Measurements from ENCODE around the gene SOX5. TPM values are rescaled to one million over a fixed set of nuclear protein-coding genes. Genes with fewer than 3 reads are reported as not detected.
A peak's percentile ranks its signal among the peaks of the same experiment; 100 is the strongest.

The SOX5 gene
- total and polyA plus RNA-seq, 11 donors = 0.49 to 4.9 (median 2.5) TPM

DNA sequence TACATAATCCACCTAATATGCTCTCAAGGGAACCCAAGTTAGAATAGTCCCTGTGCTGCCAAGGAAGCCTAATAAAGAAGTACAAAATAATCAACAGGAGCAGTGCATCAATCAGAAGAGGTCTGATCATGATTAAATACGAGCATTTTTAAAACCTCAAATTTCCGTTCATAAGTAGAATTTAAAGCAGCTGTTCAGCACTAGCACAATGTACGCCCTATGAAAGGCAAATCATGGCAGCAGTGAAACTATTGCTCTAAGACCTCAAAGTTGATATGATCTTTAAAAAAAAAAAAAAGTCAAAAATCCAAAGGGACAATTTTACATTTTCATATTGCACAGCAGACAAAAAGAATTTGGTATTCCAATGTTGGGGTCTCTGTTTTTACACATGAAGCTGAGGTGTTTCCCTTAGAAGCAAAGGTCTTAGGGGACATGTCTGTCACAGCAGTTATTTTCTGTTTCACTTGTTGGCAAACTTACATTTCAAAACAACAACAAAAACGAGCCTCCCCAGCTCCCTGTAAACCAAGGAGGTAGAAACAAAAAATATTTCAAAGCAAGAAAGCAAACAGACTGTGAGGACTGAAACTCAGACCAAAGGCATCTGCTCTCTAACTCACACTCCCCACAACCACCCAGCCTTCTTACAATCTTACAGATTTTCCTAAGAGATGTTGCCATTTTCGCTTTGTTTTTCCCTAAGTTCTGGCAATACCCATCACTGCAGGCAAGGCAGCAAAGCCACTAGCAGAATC, 28.2 kb downstream of the SOX5 start:
- H3K36me3 ChIP-seq = no peaks in the 10 kb centered on the region
- H3K9me3 ChIP-seq = no peaks in the 10 kb centered on the region
- WGBS, 4 donors = 65 to 74% (median 71%) methylated on average over 5 of the region's 5 CpGs
- DNase-seq = no peak
- TF ChIP-seq, protein P1, sequence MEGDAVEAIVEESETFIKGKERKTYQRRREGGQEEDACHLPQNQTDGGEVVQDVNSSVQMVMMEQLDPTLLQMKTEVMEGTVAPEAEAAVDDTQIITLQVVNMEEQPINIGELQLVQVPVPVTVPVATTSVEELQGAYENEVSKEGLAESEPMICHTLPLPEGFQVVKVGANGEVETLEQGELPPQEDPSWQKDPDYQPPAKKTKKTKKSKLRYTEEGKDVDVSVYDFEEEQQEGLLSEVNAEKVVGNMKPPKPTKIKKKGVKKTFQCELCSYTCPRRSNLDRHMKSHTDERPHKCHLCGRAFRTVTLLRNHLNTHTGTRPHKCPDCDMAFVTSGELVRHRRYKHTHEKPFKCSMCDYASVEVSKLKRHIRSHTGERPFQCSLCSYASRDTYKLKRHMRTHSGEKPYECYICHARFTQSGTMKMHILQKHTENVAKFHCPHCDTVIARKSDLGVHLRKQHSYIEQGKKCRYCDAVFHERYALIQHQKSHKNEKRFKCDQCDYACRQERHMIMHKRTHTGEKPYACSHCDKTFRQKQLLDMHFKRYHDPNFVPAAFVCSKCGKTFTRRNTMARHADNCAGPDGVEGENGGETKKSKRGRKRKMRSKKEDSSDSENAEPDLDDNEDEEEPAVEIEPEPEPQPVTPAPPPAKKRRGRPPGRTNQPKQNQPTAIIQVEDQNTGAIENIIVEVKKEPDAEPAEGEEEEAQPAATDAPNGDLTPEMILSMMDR (IDR thresholded peaks at IDR 0.05) = no peak
- no peak for TF ChIP-seq POLR2A (IDR thresholded peaks at IDR 0.05)
- no peaks in the 10 kb centered on the region for H3K27me3 ChIP-seq
- intact Hi-C loops (cut with DNase I) = no loop called here
- H3K4me3 ChIP-seq = peak overlapping the region in 9 of 12 donors; percentile 4 to 50 (median 24)
- peak overlapping the region in 4 of 12 donors; percentile 11 to 58 (median 33) for H3K27ac ChIP-seq
- no peaks in the 10 kb centered on the region for H3K4me1 ChIP-seq
- no peak for ATAC-seq

DNA sequence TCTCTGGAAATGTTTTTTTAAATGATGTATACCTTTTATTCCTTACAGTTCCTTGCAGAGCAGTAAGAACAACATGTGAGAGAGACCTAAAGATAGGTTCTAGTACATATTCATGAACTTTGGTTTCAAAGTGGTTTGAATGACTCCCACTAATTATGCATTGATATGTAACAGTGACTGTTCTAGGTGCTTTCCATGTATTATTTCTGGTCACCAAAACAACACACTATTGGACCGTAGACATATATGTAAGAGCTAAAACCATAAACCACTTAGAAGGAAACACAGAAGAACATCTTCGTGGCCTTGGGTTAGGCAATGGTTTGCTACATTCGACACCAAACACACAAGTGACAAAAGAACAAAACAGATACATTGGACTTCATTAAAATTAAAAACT, 37.9 kb downstream of the SOX5 start:
- no peak for ATAC-seq
- WGBS, 4 donors = 88 to 96% (median 93%) methylated on average over 3 of the region's 3 CpGs
- intact Hi-C loops (cut with DNase I) = no loop called here
- H3K4me1 ChIP-seq = no peaks in the 10 kb centered on the region
- TF ChIP-seq, protein P1 (IDR thresholded peaks at IDR 0.05) = no peak
- TF ChIP-seq POLR2A (IDR thresholded peaks at IDR 0.05) = no peak
- no peaks in the 10 kb centered on the region for H3K36me3 ChIP-seq
- no peak for DNase-seq
- H3K27ac ChIP-seq = no peak overlapping the region
- no peaks in the 10 kb centered on the region for H3K27me3 ChIP-seq
- H3K9me3 ChIP-seq = peaks cover 0 to 7% (median 0%) of the 10 kb centered on the region in 12 donors
- no peak overlapping the region for H3K4me3 ChIP-seq

DNA sequence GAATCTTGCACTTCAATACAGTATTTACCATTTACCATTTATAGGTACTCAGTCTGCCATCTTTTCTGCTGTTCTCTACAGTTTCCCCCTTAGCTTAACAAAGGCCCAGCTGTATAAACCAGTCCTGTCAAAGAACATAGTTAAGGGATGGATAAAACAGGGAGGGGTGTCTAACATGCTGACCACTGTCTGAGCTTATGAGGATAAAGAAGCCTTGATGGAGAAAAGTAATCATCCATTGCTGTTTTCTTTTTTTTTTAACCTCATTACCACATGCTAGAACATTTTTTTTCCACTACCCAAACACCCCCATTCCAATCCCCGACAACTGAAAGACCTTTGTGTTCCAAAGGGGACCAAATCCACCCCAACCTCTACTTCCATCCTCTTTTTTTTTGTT, 39.9 kb downstream of the SOX5 start:
- H3K9me3 ChIP-seq = peaks cover 0 to 7% (median 0%) of the 10 kb centered on the region in 12 donors
- WGBS, 4 donors = 83 to 95% (median 90%) methylated on average over 1 of the region's 1 CpG
- no peak overlapping the region for H3K27ac ChIP-seq
- no peaks in the 10 kb centered on the region for H3K4me1 ChIP-seq
- H3K36me3 ChIP-seq = no peaks in the 10 kb centered on the region
- intact Hi-C loops (cut with DNase I) = no loop called here
- TF ChIP-seq, protein P1 (IDR thresholded peaks at IDR 0.05) = no peak
- no peak for TF ChIP-seq POLR2A (IDR thresholded peaks at IDR 0.05)
- DNase-seq (no peak), ATAC-seq (no peak)
- no peaks in the 10 kb centered on the region for H3K27me3 ChIP-seq
- no peak overlapping the region for H3K4me3 ChIP-seq

DNA sequence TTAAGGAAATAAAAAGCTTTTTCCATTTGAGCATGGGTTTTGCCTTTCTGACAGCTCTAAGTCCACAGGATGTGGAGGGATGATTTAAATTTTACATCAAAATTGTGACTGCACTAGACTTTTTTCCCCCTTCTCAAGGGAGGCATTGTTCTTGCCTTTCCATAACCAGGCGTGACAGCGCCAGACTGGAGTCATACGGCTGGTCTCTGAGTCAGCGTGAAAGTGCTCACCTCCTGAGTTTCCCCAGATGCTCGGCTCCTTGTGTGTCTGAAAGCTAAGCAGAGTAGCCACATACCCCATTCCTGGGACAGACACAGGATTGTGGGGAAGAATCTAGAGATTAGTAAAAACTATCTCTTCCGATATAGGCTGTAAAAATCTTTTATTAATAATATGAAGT, 43.1 kb downstream of the SOX5 start:
- intact Hi-C loops (cut with DNase I) = no loop called here
- Histone ChIP-seq H3K9me3 (peaks cover 0 to 4% (median 0%) of the 10 kb centered on the region in 12 donors), H3K36me3 (no peaks in the 10 kb centered on the region), H3K4me3 (no peak overlapping the region), H3K27ac (no peak overlapping the region), H3K4me1 (no peaks in the 10 kb centered on the region), H3K27me3 (no peaks in the 10 kb centered on the region)
- peak in 2 of 5 donors; percentile 37 to 51 for DNase-seq
- 60 to 79% (median 71%) methylated on average over 6 of the region's 6 CpGs for WGBS, 4 donors
- TF ChIP-seq POLR2A (IDR thresholded peaks at IDR 0.05) = no peak
- TF ChIP-seq, protein P1 (IDR thresholded peaks at IDR 0.05) = no peak
- peak in 2 of 4 donors; percentile 62 to 67 for ATAC-seq

All from heart left ventricle (tissue), 16 donors.